ENCODE results near the gene PSMD14. TPM values are rescaled to one million over a fixed set of nuclear protein-coding genes. Genes with fewer than 3 reads are reported as not detected.

The PSMD14 gene
- total RNA-seq, 1 experiment from 2014 or later = 118 TPM

DNA sequence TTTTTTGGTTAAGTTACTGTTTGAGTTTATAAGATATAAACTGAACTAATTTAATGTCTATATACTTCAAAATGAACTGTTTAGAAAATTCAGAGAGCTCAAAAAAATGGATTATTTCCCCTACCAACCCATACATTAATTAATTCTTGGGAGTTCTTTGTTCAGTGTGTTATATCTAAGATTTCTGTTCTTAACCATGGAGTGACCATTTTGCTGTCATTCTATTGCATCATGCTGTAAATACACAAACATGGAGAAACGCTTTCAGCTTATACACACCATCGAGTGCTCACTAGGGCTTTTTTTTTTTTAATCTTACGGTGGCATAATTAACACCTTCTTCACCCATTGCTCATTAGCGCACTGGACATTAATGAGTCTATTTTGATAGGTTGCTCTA lies 74.5 kb downstream of the PSMD14 start:
- Histone ChIP-seq H3K27ac (ENCODE audit: low read depth, low read length) (no peak overlapping the region), H3K27me3 (ENCODE audit: insufficient read depth, low read length) (no peaks in the 10 kb centered on the region), H3K4me3 (replicated peaks in 1 of 2; ENCODE audit: low read depth in 1 of 2, low read length in 2 of 2) (no peak overlapping the region), H2AFZ (ENCODE audit: low read depth, low read length, poor library complexity, severe bottlenecking) (no peak overlapping the region), H3K4me1 (ENCODE audit: control insufficient read depth in 1 of 2, insufficient read depth in 2 of 2, low read length in 2 of 2) (no peaks in the 10 kb centered on the region), H3K9me3 (ENCODE audit: control insufficient read depth in 1 of 2, insufficient read depth in 1 of 2, low read depth in 1 of 2, low read length in 2 of 2) (no peaks in the 10 kb centered on the region), H4K20me1 (ENCODE audit: insufficient read depth) (no peaks in the 10 kb centered on the region), H3K4me2 (ENCODE audit: low read length) (no peak overlapping the region), H3K9ac (ENCODE audit: low read length) (no peak overlapping the region), H3K79me2 (ENCODE audit: insufficient read depth, low read length) (peaks cover 53% of the 10 kb centered on the region), H3K36me3 (ENCODE audit: control insufficient read depth in 1 of 2, insufficient read depth in 2 of 2, low read length in 2 of 2) (peaks cover 2 to 5% of the 10 kb centered on the region in 2 experiments; a peak in 3 of 4 replicates), H3K9me2 (ENCODE audit: insufficient read depth) (no peaks in the 10 kb centered on the region)
- intact Hi-C loops (cut with micrococcal nuclease) = no loop called here
- ChIA-PET POLR2A (no interaction called here), RAD21 (ENCODE audit: low non-redundant PET in 1 of 2, low total read pairs in 2 of 2, uncharacterized antibody in 2 of 2, unreplicated experiment in 2 of 2) (no interaction called here), CTCF (no interaction called here)
- ATAC-seq (no peak), DNase-seq (ENCODE audit: low read depth, low spot score) (no peak)
- BruUV-seq (replicated peaks) = no TSS peak
- TF ChIP-seq EZH2 (IDR thresholded peaks at IDR 0.05) (no peak), SIN3A (IDR thresholded peaks at IDR 0.05; ENCODE audit: low read depth) (no peak), TCF7L2 (IDR thresholded peaks at IDR 0.05; ENCODE audit: borderline replicate concordance, extremely low read depth, insufficient read depth, insufficient read length) (no peak), YY1 (IDR thresholded peaks at IDR 0.05; ENCODE audit: extremely low read depth, insufficient replicate concordance, low read depth, low read length) (no peak), EZH2phosphoT487 (IDR thresholded peaks at IDR 0.05; ENCODE audit: borderline replicate concordance) (no peak), JUND (IDR thresholded peaks at IDR 0.05) (no peak), SRF (IDR thresholded peaks at IDR 0.05; ENCODE audit: low read depth) (no peak)
- TF ChIP-seq, protein P1, sequence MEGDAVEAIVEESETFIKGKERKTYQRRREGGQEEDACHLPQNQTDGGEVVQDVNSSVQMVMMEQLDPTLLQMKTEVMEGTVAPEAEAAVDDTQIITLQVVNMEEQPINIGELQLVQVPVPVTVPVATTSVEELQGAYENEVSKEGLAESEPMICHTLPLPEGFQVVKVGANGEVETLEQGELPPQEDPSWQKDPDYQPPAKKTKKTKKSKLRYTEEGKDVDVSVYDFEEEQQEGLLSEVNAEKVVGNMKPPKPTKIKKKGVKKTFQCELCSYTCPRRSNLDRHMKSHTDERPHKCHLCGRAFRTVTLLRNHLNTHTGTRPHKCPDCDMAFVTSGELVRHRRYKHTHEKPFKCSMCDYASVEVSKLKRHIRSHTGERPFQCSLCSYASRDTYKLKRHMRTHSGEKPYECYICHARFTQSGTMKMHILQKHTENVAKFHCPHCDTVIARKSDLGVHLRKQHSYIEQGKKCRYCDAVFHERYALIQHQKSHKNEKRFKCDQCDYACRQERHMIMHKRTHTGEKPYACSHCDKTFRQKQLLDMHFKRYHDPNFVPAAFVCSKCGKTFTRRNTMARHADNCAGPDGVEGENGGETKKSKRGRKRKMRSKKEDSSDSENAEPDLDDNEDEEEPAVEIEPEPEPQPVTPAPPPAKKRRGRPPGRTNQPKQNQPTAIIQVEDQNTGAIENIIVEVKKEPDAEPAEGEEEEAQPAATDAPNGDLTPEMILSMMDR (IDR thresholded peaks at IDR 0.05 in 2 of 3, conservative IDR thresholded peaks at IDR 0.05 in 1 of 3; ENCODE audit: borderline replicate concordance in 1 of 3, insufficient read depth in 1 of 3, low read depth in 2 of 3, low read length in 2 of 3) = no peak

DNA sequence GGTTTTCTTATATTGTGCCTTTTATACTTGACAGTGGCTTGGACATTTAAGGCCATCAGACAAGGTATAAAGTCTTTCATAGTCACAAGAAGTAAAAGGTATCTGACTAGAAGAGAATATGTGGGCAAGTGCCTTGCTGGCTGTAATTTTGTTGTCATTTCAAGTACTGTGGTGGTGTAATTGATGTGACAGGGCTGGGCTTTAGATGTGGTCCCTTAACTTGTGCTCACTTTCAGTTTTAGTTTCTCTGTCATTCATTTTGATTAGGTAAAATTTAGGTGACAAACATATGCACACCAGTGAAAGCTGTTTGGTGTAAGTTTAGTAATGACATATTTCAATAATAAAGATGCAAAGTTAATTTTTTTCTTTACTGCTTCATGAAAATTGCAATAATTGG lies 76.6 kb downstream of the PSMD14 start:
- TF ChIP-seq SRF (IDR thresholded peaks at IDR 0.05; ENCODE audit: low read depth) = no peak
- no peak for TF ChIP-seq TCF7L2 (IDR thresholded peaks at IDR 0.05; ENCODE audit: borderline replicate concordance, extremely low read depth, insufficient read depth, insufficient read length)
- TF ChIP-seq ZNF274 (IDR thresholded peaks at IDR 0.05; ENCODE audit: low read depth, low read length) = no peak
- no peak for TF ChIP-seq YY1 (IDR thresholded peaks at IDR 0.05; ENCODE audit: extremely low read depth, insufficient replicate concordance, low read depth, low read length)
- Histone ChIP-seq H3K9me3 (ENCODE audit: control insufficient read depth in 1 of 2, insufficient read depth in 1 of 2, low read depth in 1 of 2, low read length in 2 of 2) (no peaks in the 10 kb centered on the region), H3K36me3 (ENCODE audit: control insufficient read depth in 1 of 2, insufficient read depth in 2 of 2, low read length in 2 of 2) (peaks cover 2 to 5% of the 10 kb centered on the region in 2 experiments; a peak in 3 of 4 replicates), H3K27ac (ENCODE audit: low read depth, low read length) (no peak overlapping the region), H3K9me2 (ENCODE audit: insufficient read depth) (no peaks in the 10 kb centered on the region), H3K9ac (ENCODE audit: low read length) (no peak overlapping the region), H3K4me1 (ENCODE audit: control insufficient read depth in 1 of 2, insufficient read depth in 2 of 2, low read length in 2 of 2) (no peaks in the 10 kb centered on the region), H3K27me3 (ENCODE audit: insufficient read depth, low read length) (no peaks in the 10 kb centered on the region), H3K4me3 (replicated peaks in 1 of 2; ENCODE audit: low read depth in 1 of 2, low read length in 2 of 2) (no peak overlapping the region), H3K4me2 (ENCODE audit: low read length) (no peak overlapping the region), H4K20me1 (ENCODE audit: insufficient read depth) (no peaks in the 10 kb centered on the region), H3K79me2 (ENCODE audit: insufficient read depth, low read length) (peaks cover 49% of the 10 kb centered on the region), H2AFZ (ENCODE audit: low read depth, low read length, poor library complexity, severe bottlenecking) (no peak overlapping the region)
- intact Hi-C loops (cut with micrococcal nuclease) = no loop called here
- CTCF ChIA-PET = no interaction called here
- DNase-seq (ENCODE audit: low read depth, low spot score) = no peak
- POLR2A ChIA-PET = no interaction called here
- BruUV-seq (replicated peaks) = no TSS peak
- RAD21 ChIA-PET (ENCODE audit: low non-redundant PET in 1 of 2, low total read pairs in 2 of 2, uncharacterized antibody in 2 of 2, unreplicated experiment in 2 of 2) = no interaction called here
- no peak for ATAC-seq

Data from HCT116 (cell line).